SK-N-SH (cell line): Measurements from ENCODE around the gene WNT3. TPM values are rescaled to one million over a fixed set of nuclear protein-coding genes. Genes with fewer than 3 reads are reported as not detected.
A peak's percentile ranks its signal among the peaks of the same experiment; 100 is the strongest.

Experiments
- CTCF ChIA-PET: fragments of 300-600, 350-600 bp; formaldehyde crosslinking; extraction: SDS; loops from one replicate; lab custom pipeline; 2021; lab: Yijun Ruan, JAX
- POLR2A ChIA-PET: fragments of 350-600 bp; sonication (Branson Sonifier 250); formaldehyde crosslinking; extraction: SDS; loops from one replicate; lab custom pipeline; 2020; ENCODE audit warnings: antibody characterized with exemption, inconsistent platforms; lab: Yijun Ruan, JAX
- DNase-seq: peaks from one replicate; pipeline ENCODE4 v3.0.0; 2012
- H2AFZ ChIP-seq: fragments of 200-600 bp; sonication (generic); 2 replicates; pipeline ENCODE4 v1.8.1; 2016; ENCODE audit warnings: antibody characterized with exemption, mild to moderate bottlenecking, low read depth
- H3F3A ChIP-seq: fragments of 200-600 bp; sonication (generic); replicated peaks from 2 replicates; pipeline ENCODE3; 2016; ENCODE audit warnings: antibody characterized with exemption, mild to moderate bottlenecking; ENCODE audit not compliant: insufficient read depth
- H3K27ac ChIP-seq, 2 experiments: fragments of 200-500 bp in 1 of 2; fragments of 200-600 bp in 1 of 2; sonication (Bioruptor generic) in 1 of 2; sonication (generic), shearing (Covaris generic) in 1 of 2; 2 replicates each; pipeline versions ENCODE4 v1.5.1 to v1.6.1; 2014 to 2016; ENCODE audit warnings: low read depth in 2 of 2, inconsistent platforms in 1 of 2, low read length in 1 of 2, mild to moderate bottlenecking in 1 of 2, mixed read lengths in 1 of 2
- H3K27me3 ChIP-seq: fragments of 200-600 bp; sonication (generic), shearing (Covaris generic); 2 replicates; pipeline ENCODE4 v1.6.1; 2016; ENCODE audit warnings: mixed run types; ENCODE audit not compliant: insufficient read depth
- H3K36me3 ChIP-seq, 2 experiments: fragments of 200-500 bp in 1 of 2; fragments of 200-600 bp in 1 of 2; sonication (Bioruptor generic) in 1 of 2; sonication (generic) in 1 of 2; replicated peaks in 1 of 2; 2 replicates each; pipeline versions ENCODE3 to v1.5.1; 2014 to 2016; ENCODE audit warnings: low read length in 1 of 2, mild to moderate bottlenecking in 1 of 2; ENCODE audit not compliant: insufficient read depth in 2 of 2, control insufficient read depth in 1 of 2
- H3K4me1 ChIP-seq, 2 experiments: fragments of 200-500 bp in 1 of 2; fragments of 200-600 bp in 1 of 2; sonication (Bioruptor generic) in 1 of 2; sonication (generic), shearing (Covaris generic) in 1 of 2; 2 replicates each; pipeline versions ENCODE4 v1.5.1 to v1.6.1; 2014 to 2016; ENCODE audit warnings: low read depth in 1 of 2, low read length in 1 of 2, mixed run types in 1 of 2; ENCODE audit not compliant: insufficient read depth in 2 of 2, control insufficient read depth in 1 of 2
- H3K4me2 ChIP-seq: fragments of 200-600 bp; sonication (generic), shearing (Covaris generic); 2 replicates; pipeline ENCODE4 v1.6.1; 2017; ENCODE audit warnings: mixed run types
- H3K4me3 ChIP-seq, 2 experiments: fragments of 200-500 bp in 1 of 2; fragments of 200-600 bp in 1 of 2; sonication (Bioruptor generic) in 1 of 2; sonication (generic), shearing (Covaris generic) in 1 of 2; 2 replicates each; pipeline versions ENCODE4 v1.5.1 to v1.8.1; 2014 to 2016; ENCODE audit warnings: low read depth in 2 of 2, inconsistent platforms in 1 of 2, low read length in 1 of 2, mild to moderate bottlenecking in 1 of 2, mixed read lengths in 1 of 2, moderate library complexity in 1 of 2
- H3K79me2 ChIP-seq: fragments of 200-600 bp; sonication (generic); 2 replicates; pipeline ENCODE4 v1.8.1; 2017; ENCODE audit warnings: mild to moderate bottlenecking; ENCODE audit not compliant: insufficient read depth
- H3K9ac ChIP-seq: fragments of 200-600 bp; sonication (generic); 2 replicates; pipeline ENCODE4 v1.6.1; 2017; ENCODE audit warnings: mixed run types
- H3K9me2 ChIP-seq: fragments of 200-600 bp; sonication (generic); 2 replicates; pipeline ENCODE4 v1.6.1; 2017; ENCODE audit warnings: mixed run types
- H3K9me3 ChIP-seq: fragments of 200-600 bp; sonication (generic); 2 replicates; pipeline ENCODE4 v1.6.1; 2017; ENCODE audit warnings: mixed run types, mild to moderate bottlenecking, moderate library complexity
- H4K20me1 ChIP-seq: fragments of 200-600 bp; sonication (generic); 2 replicates; pipeline ENCODE4 v1.6.1; 2017; ENCODE audit warnings: mild to moderate bottlenecking, mixed run types; ENCODE audit not compliant: insufficient read depth
- CHD2 ChIP-seq: fragments of 150-350 bp; IDR thresholded peaks from 2 replicates; pipeline ENCODE4 v1.6.1; 2018; ENCODE audit warnings: low read length; ENCODE audit not compliant: partially characterized antibody
- ELF1 ChIP-seq: IDR thresholded peaks from 2 replicates; pipeline ENCODE4 v1.4.0; 2012
- EP300 ChIP-seq, 2 experiments: IDR thresholded peaks; 2 replicates each; pipeline versions ENCODE4 v1.4.0 to v1.6.1; 2012; ENCODE audit warnings: borderline replicate concordance in 1 of 2, low read depth in 1 of 2, low read length in 1 of 2
- EZH2phosphoT487 ChIP-seq: fragments of 200-600 bp; sonication (generic); IDR thresholded peaks from 2 replicates; pipeline ENCODE4 v1.6.1; 2017; ENCODE audit warnings: low read depth, mixed run types, mild to moderate bottlenecking, antibody characterized with exemption, moderate library complexity, borderline replicate concordance
- FOSL2 ChIP-seq: IDR thresholded peaks from 2 replicates; pipeline ENCODE4 v1.4.0; 2012; ENCODE audit warnings: low read depth, mild to moderate bottlenecking, moderate library complexity, borderline replicate concordance
- FOXJ3 ChIP-seq: sonication (generic); formaldehyde crosslinking; IDR thresholded peaks from 2 replicates; pipeline ENCODE4 v1.5.1; 2020; ENCODE audit warnings: mild to moderate bottlenecking, missing genetic modification reagents
- GABPA ChIP-seq: IDR thresholded peaks from 2 replicates; pipeline ENCODE4 v1.4.0; 2012; ENCODE audit warnings: low read depth, mild to moderate bottlenecking
- GATA2 ChIP-seq: sonication (generic); formaldehyde crosslinking; IDR thresholded peaks from 2 replicates; pipeline ENCODE4 v1.5.0; 2020; ENCODE audit warnings: mild to moderate bottlenecking, missing genetic modification reagents
- JUND ChIP-seq: IDR thresholded peaks from 2 replicates; pipeline ENCODE4 v1.4.0; 2012
- MEF2A ChIP-seq: IDR thresholded peaks from 2 replicates; pipeline ENCODE4 v1.4.0; 2012; ENCODE audit warnings: low read depth, borderline replicate concordance
- MXI1 ChIP-seq: IDR thresholded peaks from 2 replicates; pipeline ENCODE4 v1.6.1; 2012; ENCODE audit warnings: mild to moderate bottlenecking, low read depth, low read length, improper control_type of control experiment
- NFIC ChIP-seq: IDR thresholded peaks from 2 replicates; pipeline ENCODE4 v1.4.0; 2012; ENCODE audit warnings: borderline replicate concordance
- NRF1 ChIP-seq: IDR thresholded peaks from 2 replicates; pipeline ENCODE4 v1.6.1; 2012; ENCODE audit warnings: low read depth, mild to moderate bottlenecking, low read length
- POLR2AphosphoS5 ChIP-seq: IDR thresholded peaks from 2 replicates; pipeline ENCODE4 v1.6.1; 2012; ENCODE audit warnings: low read depth, low read length
- RAD21 ChIP-seq: IDR thresholded peaks from 2 replicates; pipeline ENCODE4 v1.6.1; 2012; ENCODE audit warnings: mild to moderate bottlenecking, low read length
- RCOR1 ChIP-seq: fragments of 150-350 bp; IDR thresholded peaks from 2 replicates; pipeline ENCODE4 v1.6.1; 2017; ENCODE audit warnings: antibody characterized with exemption, low read length
- RFX5 ChIP-seq: IDR thresholded peaks from 2 replicates; pipeline ENCODE4 v1.6.1; 2012; ENCODE audit warnings: mild to moderate bottlenecking, improper control_type of control experiment, low read length
- RXRA ChIP-seq: IDR thresholded peaks from 2 replicates; pipeline ENCODE4 v1.4.0; 2012; ENCODE audit warnings: low read depth, mild to moderate bottlenecking, borderline replicate concordance
- SIN3A ChIP-seq: IDR thresholded peaks from 2 replicates; pipeline ENCODE4 v1.6.1; 2012; ENCODE audit warnings: low read depth, mild to moderate bottlenecking, low read length, moderate library complexity, borderline replicate concordance
- TAF1 ChIP-seq: IDR thresholded peaks from 2 replicates; pipeline ENCODE4 v1.6.1; 2012; ENCODE audit warnings: low read depth, mild to moderate bottlenecking, low read length, moderate library complexity, borderline replicate concordance
- TCF12 ChIP-seq: IDR thresholded peaks from 2 replicates; pipeline ENCODE4 v1.4.0; 2012
- TEAD4 ChIP-seq: IDR thresholded peaks from 2 replicates; pipeline ENCODE4 v1.4.0; 2012; ENCODE audit warnings: mild to moderate bottlenecking, borderline replicate concordance; ENCODE audit not compliant: insufficient read depth
- YY1 ChIP-seq: IDR thresholded peaks from 2 replicates; pipeline ENCODE4 v1.4.0; 2012; ENCODE audit warnings: low read depth, mild to moderate bottlenecking
- WGBS: methylation state at CpG from one replicate; pipeline ENCODE4 v1.1.6; 2017; ENCODE audit warnings: low lambda C conversion rate; 5-methylcytosine and 5-hydroxymethylcytosine counted together
- polyA plus RNA-seq, 3 experiments: library from polyadenylated mRNA; depleted of rRNA; stranded (reverse); fragments of >200 nt; gene quantifications; 2 replicates each; pipeline ENCODE4 v1.2.3, GENCODE V29; 2012
- TF ChIP-seq, protein P1 (sequence below): fragments of 200-600 bp; sonication (generic); IDR thresholded peaks from 2 replicates; pipeline ENCODE4 v1.6.1; 2017; ENCODE audit warnings: antibody characterized with exemption, mild to moderate bottlenecking, moderate library complexity
- TF ChIP-seq, protein P2 (sequence below): IDR thresholded peaks from 2 replicates; pipeline ENCODE4 v1.4.0; 2012; ENCODE audit warnings: low read depth, borderline replicate concordance
- TF ChIP-seq, protein P3 (sequence below): fragments of 150-350 bp; IDR thresholded peaks from 2 replicates; pipeline ENCODE4 v1.6.1; 2016; ENCODE audit warnings: mild to moderate bottlenecking, low read depth, low read length
- TF ChIP-seq, protein P4 (sequence below): IDR thresholded peaks from 2 replicates; pipeline ENCODE4; 2012
- TF ChIP-seq, protein P5 (sequence below): IDR thresholded peaks from 2 replicates; pipeline ENCODE4 v1.4.0; 2012; ENCODE audit warnings: low read depth, borderline replicate concordance

WNT3 gene
- polyA plus RNA-seq, 1 of the 3 experiments (the other 2 are of a cell fraction): 5.3 TPM

DNA sequence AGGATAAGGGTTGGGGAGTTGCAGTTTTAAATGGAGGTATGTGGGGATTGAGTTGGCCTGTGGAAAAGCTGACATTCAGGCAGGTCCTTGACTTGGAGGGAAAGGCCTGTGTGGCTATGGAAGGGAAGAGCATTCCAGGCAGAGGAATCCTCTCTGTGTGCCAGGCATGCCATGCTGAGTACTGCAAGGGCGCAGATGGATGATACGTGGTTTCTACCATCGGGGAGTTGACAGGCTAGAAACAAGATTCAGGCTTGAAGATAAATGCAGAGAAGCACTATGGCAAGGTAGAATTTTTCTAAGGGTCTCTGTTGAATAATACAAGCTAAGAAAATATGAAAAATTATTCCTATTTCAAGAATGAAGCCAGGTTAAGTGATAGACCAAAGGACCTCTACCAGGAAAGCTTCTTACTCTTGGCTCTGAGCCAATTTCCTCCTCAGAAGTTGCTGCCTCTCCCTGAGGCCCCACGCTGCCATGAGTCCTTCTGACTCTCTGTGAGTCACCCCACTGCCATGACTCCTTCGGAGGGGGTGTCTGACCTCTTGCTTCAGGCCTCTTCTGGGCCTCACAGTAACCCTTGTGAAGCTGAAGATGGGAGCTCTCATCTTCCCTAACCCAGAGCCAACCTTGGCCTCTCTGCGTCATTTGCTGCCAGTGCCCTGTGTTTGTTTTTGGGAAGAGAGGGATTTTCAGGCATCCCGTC, 75.8 kb downstream of the WNT3 start:
- Histone ChIP-seq H3K4me1 (peaks cover 8 to 44% of the 10 kb centered on the region in 2 experiments), H3K4me2 (peak overlapping the region; percentile 27), H3K4me3 (no peak overlapping the region), H3K27ac (peak overlapping the region; percentile 62 to 71; a peak in 3 of 4 replicates), H3K36me3 (peaks cover 0 to 7% of the 10 kb centered on the region in 2 experiments), H3K27me3 (no peaks in the 10 kb centered on the region), H3K79me2 (no peaks in the 10 kb centered on the region), H3F3A (peaks cover 28% of the 10 kb centered on the region), H3K9me2 (no peaks in the 10 kb centered on the region), H2AFZ (no peak overlapping the region), H3K9ac (no peak overlapping the region), H4K20me1 (no peaks in the 10 kb centered on the region), H3K9me3 (no peaks in the 10 kb centered on the region)
- POLR2A ChIA-PET: no interaction called here
- 28% methylated on average over 7 of the region's 7 CpGs for WGBS
- no peak for DNase-seq
- CTCF ChIA-PET: interaction anchor here (0.7 to 1.2 kb wide), 3 partner anchors 23 to 93 kb away, joined by 3 to 6 read pairs (median 3); no protein-coding TSS in a partner anchor
- TF ChIP-seq SIN3A (peak; percentile 44; the same call in 1 of the 2 replicates), FOXJ3 (CRISPR knock-in tag) (no peak), FOSL2 (peak; percentile 97), RCOR1 (no peak), TEAD4 (peak; percentile 24; the same call in 1 of the 2 replicates), NFIC (peak; percentile 99), JUND (peak; percentile 93), TAF1 (peak; percentile 16; the same call in 1 of the 2 replicates), RXRA (peak; percentile 95), POLR2AphosphoS5 (peak; percentile 65), RFX5 (no peak), MXI1 (no peak), EP300 (IDR thresholded peaks at IDR 0.05; ENCODE audit: borderline replicate concordance in 1 of 2, low read depth in 1 of 2, low read length in 1 of 2) (peak in 1 of 2 experiments; percentile 91; a peak in 2 of 4 replicates), CHD2 (no peak), EZH2phosphoT487 (no peak), NRF1 (no peak), RAD21 (no peak), ELF1 (no peak; the same call in 1 of the 2 replicates), GABPA (no peak; the same call in 1 of the 2 replicates), TCF12 (peak; percentile 76), MEF2A (no peak; the same call in 1 of the 2 replicates), YY1 (peak; percentile 69; the same call in 1 of the 2 replicates), GATA2 (CRISPR knock-in tag) (no peak)
- TF ChIP-seq, protein P1, sequence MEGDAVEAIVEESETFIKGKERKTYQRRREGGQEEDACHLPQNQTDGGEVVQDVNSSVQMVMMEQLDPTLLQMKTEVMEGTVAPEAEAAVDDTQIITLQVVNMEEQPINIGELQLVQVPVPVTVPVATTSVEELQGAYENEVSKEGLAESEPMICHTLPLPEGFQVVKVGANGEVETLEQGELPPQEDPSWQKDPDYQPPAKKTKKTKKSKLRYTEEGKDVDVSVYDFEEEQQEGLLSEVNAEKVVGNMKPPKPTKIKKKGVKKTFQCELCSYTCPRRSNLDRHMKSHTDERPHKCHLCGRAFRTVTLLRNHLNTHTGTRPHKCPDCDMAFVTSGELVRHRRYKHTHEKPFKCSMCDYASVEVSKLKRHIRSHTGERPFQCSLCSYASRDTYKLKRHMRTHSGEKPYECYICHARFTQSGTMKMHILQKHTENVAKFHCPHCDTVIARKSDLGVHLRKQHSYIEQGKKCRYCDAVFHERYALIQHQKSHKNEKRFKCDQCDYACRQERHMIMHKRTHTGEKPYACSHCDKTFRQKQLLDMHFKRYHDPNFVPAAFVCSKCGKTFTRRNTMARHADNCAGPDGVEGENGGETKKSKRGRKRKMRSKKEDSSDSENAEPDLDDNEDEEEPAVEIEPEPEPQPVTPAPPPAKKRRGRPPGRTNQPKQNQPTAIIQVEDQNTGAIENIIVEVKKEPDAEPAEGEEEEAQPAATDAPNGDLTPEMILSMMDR: no peak
- TF ChIP-seq, protein P2, sequence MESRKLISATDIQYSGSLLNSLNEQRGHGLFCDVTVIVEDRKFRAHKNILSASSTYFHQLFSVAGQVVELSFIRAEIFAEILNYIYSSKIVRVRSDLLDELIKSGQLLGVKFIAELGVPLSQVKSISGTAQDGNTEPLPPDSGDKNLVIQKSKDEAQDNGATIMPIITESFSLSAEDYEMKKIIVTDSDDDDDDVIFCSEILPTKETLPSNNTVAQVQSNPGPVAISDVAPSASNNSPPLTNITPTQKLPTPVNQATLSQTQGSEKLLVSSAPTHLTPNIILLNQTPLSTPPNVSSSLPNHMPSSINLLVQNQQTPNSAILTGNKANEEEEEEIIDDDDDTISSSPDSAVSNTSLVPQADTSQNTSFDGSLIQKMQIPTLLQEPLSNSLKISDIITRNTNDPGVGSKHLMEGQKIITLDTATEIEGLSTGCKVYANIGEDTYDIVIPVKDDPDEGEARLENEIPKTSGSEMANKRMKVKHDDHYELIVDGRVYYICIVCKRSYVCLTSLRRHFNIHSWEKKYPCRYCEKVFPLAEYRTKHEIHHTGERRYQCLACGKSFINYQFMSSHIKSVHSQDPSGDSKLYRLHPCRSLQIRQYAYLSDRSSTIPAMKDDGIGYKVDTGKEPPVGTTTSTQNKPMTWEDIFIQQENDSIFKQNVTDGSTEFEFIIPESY: no peak; the same call in 1 of the 2 replicates
- TF ChIP-seq, protein P3, sequence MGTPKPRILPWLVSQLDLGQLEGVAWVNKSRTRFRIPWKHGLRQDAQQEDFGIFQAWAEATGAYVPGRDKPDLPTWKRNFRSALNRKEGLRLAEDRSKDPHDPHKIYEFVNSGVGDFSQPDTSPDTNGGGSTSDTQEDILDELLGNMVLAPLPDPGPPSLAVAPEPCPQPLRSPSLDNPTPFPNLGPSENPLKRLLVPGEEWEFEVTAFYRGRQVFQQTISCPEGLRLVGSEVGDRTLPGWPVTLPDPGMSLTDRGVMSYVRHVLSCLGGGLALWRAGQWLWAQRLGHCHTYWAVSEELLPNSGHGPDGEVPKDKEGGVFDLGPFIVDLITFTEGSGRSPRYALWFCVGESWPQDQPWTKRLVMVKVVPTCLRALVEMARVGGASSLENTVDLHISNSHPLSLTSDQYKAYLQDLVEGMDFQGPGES: no peak
- TF ChIP-seq, protein P4, sequence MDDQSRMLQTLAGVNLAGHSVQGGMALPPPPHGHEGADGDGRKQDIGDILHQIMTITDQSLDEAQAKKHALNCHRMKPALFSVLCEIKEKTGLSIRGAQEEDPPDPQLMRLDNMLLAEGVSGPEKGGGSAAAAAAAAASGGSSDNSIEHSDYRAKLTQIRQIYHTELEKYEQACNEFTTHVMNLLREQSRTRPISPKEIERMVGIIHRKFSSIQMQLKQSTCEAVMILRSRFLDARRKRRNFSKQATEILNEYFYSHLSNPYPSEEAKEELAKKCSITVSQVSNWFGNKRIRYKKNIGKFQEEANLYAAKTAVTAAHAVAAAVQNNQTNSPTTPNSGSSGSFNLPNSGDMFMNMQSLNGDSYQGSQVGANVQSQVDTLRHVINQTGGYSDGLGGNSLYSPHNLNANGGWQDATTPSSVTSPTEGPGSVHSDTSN: peak; percentile 76
- TF ChIP-seq, protein P5, sequence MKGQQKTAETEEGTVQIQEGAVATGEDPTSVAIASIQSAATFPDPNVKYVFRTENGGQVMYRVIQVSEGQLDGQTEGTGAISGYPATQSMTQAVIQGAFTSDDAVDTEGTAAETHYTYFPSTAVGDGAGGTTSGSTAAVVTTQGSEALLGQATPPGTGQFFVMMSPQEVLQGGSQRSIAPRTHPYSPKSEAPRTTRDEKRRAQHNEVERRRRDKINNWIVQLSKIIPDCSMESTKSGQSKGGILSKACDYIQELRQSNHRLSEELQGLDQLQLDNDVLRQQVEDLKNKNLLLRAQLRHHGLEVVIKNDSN: no peak
